Activated naive CD4-positive, alpha-beta T cell treated with anti-CD3 and anti-CD28 coated beads, Interleukin-2, amount 50 U/mL, for 16 hours (primary cell): ENCODE measurements around the gene COL1A1.

Experiments used
- DNase-seq: peaks from one replicate; pipeline ENCODE4 v3.0.0-alpha.2; 2020

Gene COL1A1

GRCh38 chr17:50139185-50139783 lies 62.1 kb downstream of the COL1A1 start:
- DNase-seq = no peak

GRCh38 chr17:50137042-50137441 lies 64.4 kb downstream of the COL1A1 start:
- DNase-seq = no peak

- DNase-seq = no peak
Observed at GRCh38 chr17:50136096-50136687, 65.2 kb downstream of the COL1A1 start.

GRCh38 chr17:50135316-50136095 lies 65.9 kb downstream of the COL1A1 start:
- no peak for DNase-seq

GRCh38 chr17:50134206-50135110 lies 67.0 kb downstream of the COL1A1 start:
- DNase-seq = no peak

GRCh38 chr17:50133769-50134099 lies 67.7 kb downstream of the COL1A1 start:
- DNase-seq = no peak
